GM23338 (cell line): ENCODE measurements around the gene CTNNA3. TPM values are rescaled to one million over a fixed set of nuclear protein-coding genes. Genes with fewer than 3 reads are reported as not detected.

Experiments used
- ATAC-seq: fragments of 200-7000 bp; cut with Tn5 transposase; 3 replicates; pipeline ENCODE4 v1.9.1; 2020
- DNase-seq: peaks from one replicate; pipeline ENCODE4 v3.0.0-alpha.2; 2015; ENCODE audit warnings: low spot score
- H2AFZ ChIP-seq: fragments of 200-600 bp; sonication (generic); 2 replicates; pipeline ENCODE4 v1.8.0; 2016; ENCODE audit warnings: antibody characterized with exemption, mild to moderate bottlenecking, moderate library complexity
- H3F3A ChIP-seq: fragments of 200-600 bp; sonication (generic); replicated peaks from 2 replicates; pipeline ENCODE4 v1.8.0; 2017; ENCODE audit warnings: antibody characterized with exemption, mixed run types, low read depth
- H3K27ac ChIP-seq: fragments of 200-600 bp; sonication (generic); 2 replicates; pipeline ENCODE4 v1.6.1; 2016; ENCODE audit warnings: low read depth
- H3K27me3 ChIP-seq: fragments of 200-600 bp; sonication (generic); 2 replicates; pipeline ENCODE4 v1.8.0; 2016; ENCODE audit warnings: mild to moderate bottlenecking, mixed run types, moderate library complexity; ENCODE audit not compliant: insufficient read depth
- H3K36me3 ChIP-seq: fragments of 200-600 bp; sonication (generic); 2 replicates; pipeline ENCODE4 v1.8.0; 2016; ENCODE audit warnings: mild to moderate bottlenecking; ENCODE audit not compliant: insufficient read depth
- H3K4me1 ChIP-seq: fragments of 200-600 bp; sonication (generic); 2 replicates; pipeline ENCODE4 v1.8.0; 2016; ENCODE audit warnings: mild to moderate bottlenecking, moderate library complexity; ENCODE audit not compliant: insufficient read depth
- H3K4me2 ChIP-seq: fragments of 200-600 bp; sonication (generic); 2 replicates; pipeline ENCODE4 v1.7.1; 2017; ENCODE audit warnings: mixed run types
- H3K4me3 ChIP-seq: fragments of 200-600 bp; sonication (generic); 2 replicates; pipeline ENCODE4 v1.6.1; 2016; ENCODE audit warnings: mixed run types
- H3K79me2 ChIP-seq: fragments of 200-600 bp; sonication (generic); replicated peaks from 2 replicates; pipeline ENCODE4 v1.8.0; 2017; ENCODE audit warnings: mild to moderate bottlenecking; ENCODE audit not compliant: insufficient read depth
- H3K9me2 ChIP-seq: fragments of 200-600 bp; sonication (generic); 2 replicates; pipeline ENCODE4 v1.8.0; 2017; ENCODE audit not compliant: insufficient read depth
- H4K20me1 ChIP-seq: fragments of 200-600 bp; sonication (generic); replicated peaks from 2 replicates; pipeline ENCODE4 v1.8.0; 2017; ENCODE audit warnings: mild to moderate bottlenecking; ENCODE audit not compliant: insufficient read depth
- H3K27ac Mint-ChIP-seq: 2 replicates; pipeline ENCODE4 v1.8.0; 2020; ENCODE audit warnings: inconsistent platforms, mild to moderate bottlenecking, moderate library complexity, mixed read lengths
- H3K27me3 Mint-ChIP-seq: 3 replicates; pipeline ENCODE4 v1.8.0; 2022; ENCODE audit warnings: low read depth, mild to moderate bottlenecking, moderate library complexity, mixed read lengths, inconsistent platforms; ENCODE audit not compliant: insufficient read depth, poor library complexity
- H3K36me3 Mint-ChIP-seq: 3 replicates; pipeline ENCODE4 v1.8.0; 2021; ENCODE audit warnings: low read depth, mild to moderate bottlenecking, inconsistent platforms, moderate library complexity, mixed read lengths
- H3K4me1 Mint-ChIP-seq: 3 replicates; pipeline ENCODE4 v1.8.0; 2020; ENCODE audit warnings: mild to moderate bottlenecking, inconsistent platforms, mixed read lengths
- H3K4me3 Mint-ChIP-seq: 3 replicates; pipeline ENCODE4 v1.8.0; 2021; ENCODE audit warnings: moderate library complexity, mild to moderate bottlenecking, inconsistent platforms, mixed read lengths
- H3K9me3 Mint-ChIP-seq: 3 replicates; pipeline ENCODE4 v1.8.0; 2020; ENCODE audit warnings: moderate library complexity, mild to moderate bottlenecking, inconsistent platforms, mixed read lengths
- CTCF ChIP-seq, 2 experiments: fragments of 200-600 bp in 1 of 2; sonication (generic) in 1 of 2; conservative IDR thresholded peaks; 2 replicates each; pipeline versions ENCODE4 v1.5.1 to v1.6.1; 2016 to 2017; ENCODE audit warnings: antibody characterized with exemption in 2 of 2, low read depth in 2 of 2, mild to moderate bottlenecking in 2 of 2, moderate library complexity in 1 of 2
- ETS1 ChIP-seq: IDR thresholded peaks from 2 replicates; pipeline ENCODE4 v1.6.1; 2016; ENCODE audit warnings: antibody characterized with exemption
- EZH2 ChIP-seq: fragments of 200-600 bp; sonication (generic); IDR thresholded peaks from one replicate; pipeline ENCODE4 v1.8.0; 2017; ENCODE audit warnings: antibody characterized with exemption, mild to moderate bottlenecking, low read depth; ENCODE audit not compliant: unreplicated experiment
- EZH2phosphoT487 ChIP-seq: fragments of 200-600 bp; sonication (generic); IDR thresholded peaks from one replicate; pipeline ENCODE4 v1.8.1; 2018; ENCODE audit warnings: antibody characterized with exemption; ENCODE audit not compliant: unreplicated experiment
- JUNB ChIP-seq: IDR thresholded peaks from one replicate; pipeline ENCODE4 v1.6.1; 2016; ENCODE audit warnings: antibody characterized with exemption; ENCODE audit not compliant: unreplicated experiment
- NANOG ChIP-seq: IDR thresholded peaks from 2 replicates; pipeline ENCODE4 v1.6.1; 2016; ENCODE audit warnings: antibody characterized with exemption, borderline replicate concordance
- POLR2AphosphoS5 ChIP-seq: IDR thresholded peaks from 2 replicates; pipeline ENCODE4 v1.6.1; 2016; ENCODE audit warnings: antibody characterized with exemption, low read depth
- REST ChIP-seq: IDR thresholded peaks from one replicate; pipeline ENCODE4 v1.6.1; 2018; ENCODE audit warnings: antibody characterized with exemption; ENCODE audit not compliant: unreplicated experiment
- STAT1 ChIP-seq: IDR thresholded peaks from one replicate; pipeline ENCODE4 v1.6.1; 2016; ENCODE audit warnings: antibody characterized with exemption; ENCODE audit not compliant: unreplicated experiment
- ZNF114 ChIP-seq: fragments of 250-450 bp; sonication (Bioruptor Pico); IDR thresholded peaks from 2 replicates; pipeline ENCODE4 v1.5.0; 2020; ENCODE audit warnings: mild to moderate bottlenecking, moderate library complexity
- ZNF331 ChIP-seq: fragments of 250-450 bp; sonication (Bioruptor Pico); IDR thresholded peaks from 2 replicates; pipeline ENCODE4 v1.5.0; 2020; ENCODE audit warnings: low read depth, mild to moderate bottlenecking, moderate library complexity
- ZNF462 ChIP-seq: fragments of 250-450 bp; sonication (Bioruptor Pico); IDR thresholded peaks from 2 replicates; pipeline ENCODE4 v1.5.0; 2020; ENCODE audit warnings: mild to moderate bottlenecking, moderate library complexity
- polyA plus RNA-seq: library from polyadenylated mRNA; unstranded; fragments of >200 nt; fragmentation: Nextera tagmentation; extraction: Ambion mirVana; gene quantifications from 2 replicates; pipeline ENCODE4 v1.2.1, GENCODE V29; 2016
- total RNA-seq: library from RNA; depleted of rRNA; stranded (reverse); fragments of >200 nt; shearing (Covaris generic); gene quantifications from 2 replicates; pipeline ENCODE4 v1.2.3, GENCODE V29; 2014

The CTNNA3 gene
- total and polyA plus RNA-seq, 2 experiments from 2014 or later, result 0.71 to 3.3 TPM

- H3K27ac Mint-ChIP-seq, result no peak overlapping the region
- ATAC-seq, result no peak
Measured at GRCh38 chr10:66466622-66467021, 1229.4 kb downstream of the CTNNA3 start.

More at GRCh38 chr10:66466622-66467021, 1229.4 kb downstream of the CTNNA3 start:
- H3K27me3 ChIP-seq, result no peaks in the 10 kb centered on the region
- TF ChIP-seq REST (no peak), ZNF331 (CRISPR knock-in tag) (no peak), NANOG (no peak), ETS1 (no peak), ZNF462 (CRISPR knock-in tag) (no peak), EZH2 (no peak), CTCF (conservative IDR thresholded peaks at IDR 0.05; ENCODE audit: low read depth in 2 of 2) (no peak), STAT1 (no peak), ZNF114 (no peak), JUNB (no peak), EZH2phosphoT487 (no peak), POLR2AphosphoS5 (no peak)
- no peak overlapping the region for H2AFZ ChIP-seq
- peaks cover 5% of the 10 kb centered on the region; the same call in 1 of the 2 replicates for H3K9me2 ChIP-seq
- Mint-ChIP-seq H3K27me3 (no peaks in the 10 kb centered on the region), H3K9me3 (peaks cover 4% of the 10 kb centered on the region; the same call in 2 of the 3 replicates), H3K4me1 (no peaks in the 10 kb centered on the region), H3K36me3 (peaks cover 3% of the 10 kb centered on the region; the same call in 1 of the 3 replicates), H3K4me3 (no peak overlapping the region)
- H3K79me2 ChIP-seq, result no peaks in the 10 kb centered on the region
- no peaks in the 10 kb centered on the region for H4K20me1 ChIP-seq
- 0 out of 2 replicates have a peak, but pooled peaks cover 4% of the 10 kb centered on the region for H3K4me1 ChIP-seq
- DNase-seq, result no peak
- H3K4me3 ChIP-seq, result no peak overlapping the region
- no peak overlapping the region for H3K4me2 ChIP-seq
- H3K36me3 ChIP-seq, result no peaks in the 10 kb centered on the region
- no peaks in the 10 kb centered on the region for H3F3A ChIP-seq
- H3K27ac ChIP-seq, result no peak overlapping the region
